ENCODE results near the gene SLC16A5. TPM values are rescaled to one million over a fixed set of nuclear protein-coding genes. Genes with fewer than 3 reads are reported as not detected.

Gene SLC16A5
- polyA plus RNA-seq, 1 donor from 2014 or later: not detected

- Histone ChIP-seq H3K27ac (ENCODE audit: low read length) (peak within 1 kb of the TSS; percentile 100), H4K20me1 (ENCODE audit: insufficient read depth) (peaks cover 7% of the 10 kb centered on the region), H3K9me3 (ENCODE audit: low read length) (no peaks in the 10 kb centered on the region), H3K4me3 (ENCODE audit: low read length) (peak within 1 kb of the TSS; percentile 100), H3F3A (ENCODE audit: insufficient read depth, low read length, poor library complexity, severe bottlenecking) (peaks cover 6% of the 10 kb centered on the region), H3K9ac (ENCODE audit: low read length) (peak within 1 kb of the TSS; percentile 100), H3K9me2 (ENCODE audit: insufficient read depth, low read length) (no peaks in the 10 kb centered on the region), H3K4me2 (ENCODE audit: low read length) (peak within 1 kb of the TSS; percentile 49), H3K27me3 (ENCODE audit: insufficient read depth, low read depth, low read length) (no peaks in the 10 kb centered on the region), H3K79me2 (replicated peaks; ENCODE audit: insufficient read depth, low read length) (peaks cover 47% of the 10 kb centered on the region), H3K36me3 (ENCODE audit: insufficient read depth, low read length) (peaks cover 6% of the 10 kb centered on the region), H2AFZ (ENCODE audit: low read depth, low read length) (peak within 1 kb of the TSS; percentile 21)
- peak; percentile 66 for TF ChIP-seq REST (IDR thresholded peaks at IDR 0.05; ENCODE audit: borderline replicate concordance)
- TF ChIP-seq MXI1 (conservative IDR thresholded peaks at IDR 0.05; ENCODE audit: poor library complexity, severe bottlenecking): peak; percentile 66
- peak; percentile 30 for TF ChIP-seq SMC3 (conservative IDR thresholded peaks at IDR 0.05; ENCODE audit: poor library complexity)
- peak; percentile 94 for TF ChIP-seq TAF1 (IDR thresholded peaks at IDR 0.05; ENCODE audit: low read depth)
- TF ChIP-seq RAD21 (conservative IDR thresholded peaks at IDR 0.05): no peak
- TF ChIP-seq EZH2 (IDR thresholded peaks at IDR 0.05; ENCODE audit: borderline replicate concordance, insufficient read depth, low read length, poor library complexity, severe bottlenecking): no peak
- peak; percentile 99 for TF ChIP-seq POLR2AphosphoS5 (IDR thresholded peaks at IDR 0.05)
- peak; percentile 41 for TF ChIP-seq EP300 (conservative IDR thresholded peaks at IDR 0.05; ENCODE audit: poor library complexity, severe bottlenecking)
- TF ChIP-seq CTCF (IDR thresholded peaks at IDR 0.05; ENCODE audit: poor library complexity, severe bottlenecking): no peak
These were observed 66.7 kb downstream of the SLC16A5 start, which contains the start of gene JPT1 for GRCh38 chr17:75154195-75155106. Gene JPT1, minus strand, starts transcription at chr17:75154512. Its CDS starts 115 bp downstream, at chr17:75154397.

- Histone ChIP-seq H2AFZ (ENCODE audit: low read depth, low read length) (no peak overlapping the region), H3K79me2 (replicated peaks; ENCODE audit: insufficient read depth, low read length) (peaks cover 40% of the 10 kb centered on the region), H3K27me3 (ENCODE audit: insufficient read depth, low read depth, low read length) (no peaks in the 10 kb centered on the region), H3K9me2 (ENCODE audit: insufficient read depth, low read length) (no peaks in the 10 kb centered on the region), H4K20me1 (ENCODE audit: insufficient read depth) (no peaks in the 10 kb centered on the region), H3K27ac (ENCODE audit: low read length) (peak overlapping the region; percentile 81), H3K4me2 (ENCODE audit: low read length) (peak overlapping the region; percentile 49), H3K9ac (ENCODE audit: low read length) (peak overlapping the region; percentile 57), H3K9me3 (ENCODE audit: low read length) (no peaks in the 10 kb centered on the region), H3F3A (ENCODE audit: insufficient read depth, low read length, poor library complexity, severe bottlenecking) (peaks cover 6% of the 10 kb centered on the region), H3K36me3 (ENCODE audit: insufficient read depth, low read length) (peaks cover 6% of the 10 kb centered on the region), H3K4me3 (ENCODE audit: low read length) (peak overlapping the region; percentile 100)
- TF ChIP-seq REST (IDR thresholded peaks at IDR 0.05; ENCODE audit: borderline replicate concordance) (no peak), MXI1 (conservative IDR thresholded peaks at IDR 0.05; ENCODE audit: poor library complexity, severe bottlenecking) (no peak), POLR2AphosphoS5 (IDR thresholded peaks at IDR 0.05) (no peak), TAF1 (IDR thresholded peaks at IDR 0.05; ENCODE audit: low read depth) (no peak), RAD21 (conservative IDR thresholded peaks at IDR 0.05) (no peak), EP300 (conservative IDR thresholded peaks at IDR 0.05; ENCODE audit: poor library complexity, severe bottlenecking) (no peak), SMC3 (conservative IDR thresholded peaks at IDR 0.05; ENCODE audit: poor library complexity) (no peak), CTCF (IDR thresholded peaks at IDR 0.05; ENCODE audit: poor library complexity, severe bottlenecking) (no peak), EZH2 (IDR thresholded peaks at IDR 0.05; ENCODE audit: borderline replicate concordance, insufficient read depth, low read length, poor library complexity, severe bottlenecking) (no peak)
These were observed 67.4 kb downstream of the SLC16A5 start for GRCh38 chr17:75155191-75155601.
